SH-SY5Y (cell line): ENCODE results near the gene CHKA.

Experiments used
- GATA2 ChIP-seq: IDR thresholded peaks from 2 replicates; pipeline ENCODE4 v1.6.1; 2011; ENCODE audit warnings: mild to moderate bottlenecking, low read depth, low read length
- GATA3 ChIP-seq: IDR thresholded peaks from 2 replicates; pipeline ENCODE4 v1.6.1; 2011; ENCODE audit warnings: low read depth, mild to moderate bottlenecking, low read length, moderate library complexity

DNA sequence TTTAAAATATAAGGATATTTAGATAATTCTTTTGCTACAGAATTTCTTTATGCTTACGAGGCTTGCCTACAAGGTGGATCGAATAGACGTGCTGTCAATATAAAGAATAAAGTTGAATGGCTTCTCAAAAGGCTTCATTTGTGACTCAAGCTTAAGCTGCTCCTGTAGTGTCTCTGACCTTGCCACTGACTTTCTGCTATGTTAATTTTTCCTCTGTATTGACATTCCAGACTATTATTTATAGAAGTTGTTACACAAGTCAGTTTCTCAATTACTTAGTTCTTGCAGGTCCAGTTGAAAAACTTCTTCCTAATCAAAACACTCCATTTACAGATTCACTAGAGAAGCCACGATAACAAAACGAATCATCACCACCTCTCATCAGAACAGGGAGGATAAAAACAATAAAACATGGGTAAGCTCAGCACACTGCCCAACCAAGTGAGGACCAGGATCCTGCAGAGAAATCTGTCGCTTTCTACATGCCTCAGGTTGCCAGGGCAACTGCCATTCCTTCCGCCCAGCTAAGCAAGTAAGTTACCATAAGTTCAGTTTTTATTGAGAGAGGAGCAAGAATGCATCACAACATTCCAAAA lies 39.0 kb upstream of the CHKA start:
- TF ChIP-seq GATA3 (no peak), GATA2 (no peak)
